HG02885 (cell line): ENCODE measurements around the gene CLK1.
"Not testable (repeated sequence)": the region's sequence is repeated elsewhere in the genome, so short reads cannot be mapped to it uniquely, and the experiment has no call there.

Source experiments
- ATAC-seq: cut with Tn5 transposase; IDR thresholded peaks from one replicate; pipeline ENCODE4 v1.9.1; 2021; ENCODE audit warnings: mild to moderate bottlenecking; ENCODE audit not compliant: unreplicated experiment, poor library complexity

Gene CLK1

DNA sequence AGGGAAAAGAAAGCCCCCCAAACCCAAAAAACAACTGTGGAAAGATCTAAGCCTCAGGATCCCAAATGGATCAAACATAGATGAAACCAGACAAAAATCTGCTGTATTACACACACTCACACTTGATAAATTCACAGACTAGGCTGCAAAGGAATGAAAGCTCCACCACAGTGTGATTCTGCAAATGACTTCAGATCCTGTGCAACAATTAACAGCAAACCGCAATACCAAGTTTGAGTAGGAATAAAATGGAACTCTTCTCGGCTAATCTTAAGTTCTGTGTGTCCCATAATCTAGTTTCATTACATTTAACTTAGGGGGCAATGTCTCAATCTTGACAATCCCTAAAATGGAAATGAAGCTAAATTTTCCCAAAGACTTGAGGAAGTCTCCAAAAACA lies 11.9 kb downstream of the CLK1 start:
- ATAC-seq = no peak

GRCh38 chr2:200851398-200852248 lies 12.8 kb downstream of the CLK1 start:
- ATAC-seq = no peak

- no peak for ATAC-seq
Observed at GRCh38 chr2:200850512-200851256, 13.8 kb downstream of the CLK1 start.

GRCh38 chr2:200847939-200848338 lies 16.5 kb downstream of the CLK1 start:
- no peak for ATAC-seq

DNA sequence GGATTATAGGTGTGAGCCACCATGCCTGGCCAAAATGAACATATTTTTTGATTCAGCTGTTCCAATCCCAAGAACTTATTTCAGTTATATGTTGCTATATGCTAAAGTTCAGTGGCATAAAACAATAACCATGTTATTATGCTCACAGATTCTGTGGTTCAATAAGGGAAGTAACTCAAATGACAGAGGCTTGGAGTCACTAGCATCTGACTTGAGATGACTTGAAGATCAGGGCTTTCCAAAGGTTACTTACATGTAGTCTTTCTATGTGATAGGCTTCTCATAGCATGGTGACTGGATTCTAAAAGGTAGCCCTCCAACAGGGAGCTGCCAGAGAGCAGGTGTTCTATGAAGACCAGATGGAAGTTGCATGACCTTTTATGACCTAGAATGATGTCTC lies 17.2 kb downstream of the CLK1 start:
- no peak for ATAC-seq

DNA sequence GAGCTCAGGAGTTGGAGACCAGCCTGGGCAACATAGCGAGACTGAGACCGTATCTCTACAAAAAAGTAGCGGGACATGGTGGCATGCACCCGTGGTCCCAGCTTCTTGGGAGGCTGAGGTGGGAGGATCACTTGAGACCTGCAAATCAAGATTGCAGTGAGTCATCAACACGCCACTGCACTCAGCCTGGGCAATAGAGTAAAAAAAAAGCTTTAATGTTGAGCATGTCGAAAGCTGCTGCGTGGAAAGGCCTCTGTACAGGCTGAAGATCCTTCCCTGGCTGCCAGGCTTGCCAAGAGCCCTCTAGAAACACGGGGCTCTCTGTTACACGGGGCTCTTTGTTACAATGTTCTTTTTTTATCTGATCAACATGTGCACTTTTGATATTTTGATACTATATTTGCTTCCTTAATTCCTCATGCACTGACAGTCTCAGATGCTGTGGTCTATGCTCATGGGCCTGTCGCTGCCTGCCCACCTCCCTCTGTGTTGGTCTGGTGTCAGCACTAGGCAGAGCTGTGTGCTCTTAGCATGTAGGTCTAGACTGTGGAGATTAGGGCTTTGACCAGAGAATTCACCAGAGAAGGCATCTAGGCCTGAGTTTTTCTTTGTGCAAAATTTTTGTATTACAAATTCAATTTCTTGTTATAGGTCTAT lies 18.7 kb downstream of the CLK1 start:
- no peak for ATAC-seq

DNA sequence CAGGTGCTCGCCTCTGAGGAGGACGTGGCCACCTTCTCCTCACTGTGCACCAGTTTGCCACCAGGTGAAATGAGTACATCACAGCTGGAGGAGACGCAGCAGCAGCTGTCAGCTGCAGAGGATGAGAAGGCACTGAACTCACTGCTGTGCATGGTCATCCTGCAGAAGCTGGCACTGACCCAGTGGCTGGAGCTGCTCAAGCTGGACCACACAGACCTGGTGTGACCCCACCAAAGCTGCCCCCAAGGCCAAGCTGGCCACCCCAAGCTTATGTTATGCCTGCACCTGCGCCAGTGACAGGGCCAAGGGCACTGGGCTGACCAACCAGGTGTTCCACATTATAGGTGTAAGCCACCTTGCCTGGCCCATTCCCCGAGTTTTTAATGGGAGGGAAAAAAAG lies 19.3 kb downstream of the CLK1 start:
- no peak for ATAC-seq

GRCh38 chr2:200843993-200844948 lies 20.2 kb downstream of the CLK1 start:
- no peak for ATAC-seq

GRCh38 chr2:200839513-200839912 lies 24.9 kb downstream of the CLK1 start:
- ATAC-seq = no peak

- no peak for ATAC-seq
Observed at GRCh38 chr2:200834701-200835100, 29.8 kb downstream of the CLK1 start.

DNA sequence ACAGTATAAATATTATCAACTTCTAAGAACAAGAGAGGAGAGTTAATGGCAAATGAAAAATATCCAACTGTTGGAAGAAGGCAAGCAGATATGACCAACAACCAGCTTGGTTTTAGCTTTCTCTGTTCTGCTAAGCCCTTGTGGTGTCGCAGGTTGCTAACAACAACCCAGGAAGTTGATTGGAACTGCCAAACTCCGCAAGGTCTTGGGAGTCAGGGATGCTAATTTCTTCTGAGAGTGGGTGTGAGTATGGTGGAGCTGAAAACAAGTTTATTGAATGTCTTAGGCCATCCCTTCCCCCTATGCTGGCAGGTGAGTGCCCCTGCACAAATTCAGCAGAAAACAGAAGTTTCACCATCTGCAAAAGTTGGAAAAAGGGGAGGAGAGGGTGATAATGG lies 35.2 kb downstream of the CLK1 start:
- ATAC-seq = no peak

DNA sequence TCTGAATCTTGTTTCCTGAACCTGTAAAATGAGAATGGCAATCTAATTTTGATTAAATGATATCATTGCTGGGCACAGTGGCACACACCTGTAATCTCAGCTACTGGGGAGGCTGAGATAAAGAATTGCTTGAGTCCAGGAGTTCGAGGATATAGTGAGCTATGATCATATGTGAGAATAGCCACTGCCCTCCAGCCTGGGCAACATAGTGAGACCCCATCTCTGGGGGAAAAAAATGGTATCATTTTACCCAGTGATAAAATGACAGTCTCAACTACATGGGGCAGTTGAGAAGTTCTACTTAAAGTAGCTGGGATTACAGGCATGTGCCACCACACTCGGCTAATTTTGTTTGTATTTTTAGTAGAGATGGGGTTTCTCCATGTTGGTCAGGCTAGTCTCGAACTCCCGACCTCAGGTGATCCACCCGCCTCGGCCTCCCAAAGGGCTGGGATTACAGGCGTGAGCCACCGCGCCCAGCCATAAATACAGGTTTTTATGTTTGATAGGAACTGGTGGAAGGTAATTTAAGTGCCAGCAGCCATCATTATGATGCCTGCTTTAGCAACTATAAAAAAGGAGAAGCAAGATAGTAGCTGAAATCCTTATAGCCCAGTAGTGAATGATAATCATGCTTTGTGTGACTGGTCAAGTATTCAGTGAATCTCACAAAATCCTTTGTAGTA lies 35.7 kb downstream of the CLK1 start:
- ATAC-seq = no peak

GRCh38 chr2:200828104-200828503 lies 36.4 kb downstream of the CLK1 start:
- ATAC-seq = no peak

DNA sequence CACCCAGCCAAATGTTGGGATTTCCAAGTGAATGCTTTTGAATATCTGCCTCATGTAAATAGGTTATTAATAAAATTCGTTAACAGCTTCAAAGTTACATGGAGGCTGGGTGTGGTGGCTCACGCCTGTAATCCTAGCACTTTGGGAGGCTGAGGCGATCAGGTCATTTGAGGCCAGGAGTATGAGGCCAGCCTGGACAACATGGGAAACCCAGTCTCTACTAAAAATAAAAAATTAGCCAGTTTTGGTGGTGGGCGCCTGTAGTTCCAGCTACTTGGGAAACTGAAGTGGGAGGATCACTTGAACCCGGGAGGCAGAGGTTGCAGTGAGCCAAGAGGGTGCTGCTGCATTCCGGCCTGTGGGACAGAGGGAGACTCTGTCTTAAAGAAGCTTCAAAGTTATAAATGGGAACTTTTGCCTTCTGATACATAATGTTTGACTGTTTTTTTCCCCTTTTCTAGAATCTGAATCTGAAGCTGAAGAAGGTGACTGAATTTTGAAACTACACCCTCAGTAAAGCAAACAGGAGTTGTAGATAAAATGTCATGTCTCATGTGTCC lies 42.7 kb downstream of the CLK1 start:
- no peak for ATAC-seq

- ATAC-seq = no peak
Observed at GRCh38 chr2:200820573-200821234, 43.8 kb downstream of the CLK1 start.

DNA sequence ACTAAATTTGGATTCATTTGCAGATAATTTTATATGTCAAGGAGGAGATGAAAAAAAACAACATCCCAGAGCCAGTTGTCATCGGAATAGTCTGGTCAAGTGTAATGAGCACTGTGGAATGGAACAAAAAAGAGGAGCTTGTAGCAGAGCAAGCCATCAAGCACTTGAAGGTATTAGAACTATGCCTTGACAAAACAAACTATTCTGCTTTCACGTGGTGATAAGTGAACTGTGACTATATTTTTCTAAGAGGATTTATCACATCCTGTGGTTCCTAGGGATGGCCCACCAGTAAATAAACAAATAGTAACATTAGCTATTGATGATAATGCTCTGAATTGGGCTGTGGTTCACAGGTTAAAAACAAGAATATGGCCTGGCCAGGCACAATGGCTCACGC lies 45.7 kb downstream of the CLK1 start:
- not testable (repeated sequence) for ATAC-seq

DNA sequence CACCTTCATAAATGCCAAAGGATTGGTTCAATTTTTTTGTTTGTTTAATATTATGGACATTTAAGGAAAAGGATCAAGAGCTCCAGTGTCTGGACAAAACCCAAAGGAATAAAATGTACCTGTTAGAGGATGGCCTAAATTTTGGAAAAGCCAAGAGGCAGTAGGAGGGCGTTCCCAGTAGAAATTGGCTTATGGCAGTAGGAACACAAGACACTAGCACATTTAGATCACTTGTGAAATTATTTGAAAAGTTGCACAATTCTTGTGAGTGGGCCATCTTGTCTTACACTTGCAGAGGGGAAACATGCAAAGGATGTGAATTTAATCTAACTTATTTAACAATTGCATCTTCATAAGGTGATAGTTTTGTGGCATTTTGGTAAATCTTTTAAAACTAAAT lies 49.5 kb downstream of the CLK1 start:
- ATAC-seq = no peak

- no peak for ATAC-seq
Observed at GRCh38 chr2:200814276-200814815, 50.1 kb downstream of the CLK1 start.
